Activated CD4-positive, alpha-beta T cell treated with anti-CD3 and anti-CD28 coated beads for 1 hour (primary cell): ENCODE measurements around the gene ATP1B1.
"Not testable (repeated sequence)": the region's sequence is repeated elsewhere in the genome, so short reads cannot be mapped to it uniquely, and the experiment has no call there.

ENCODE experiments used
- DNase-seq: peaks from one replicate; pipeline ENCODE4 v3.0.0-alpha.2; 2020

ATP1B1 gene

DNA sequence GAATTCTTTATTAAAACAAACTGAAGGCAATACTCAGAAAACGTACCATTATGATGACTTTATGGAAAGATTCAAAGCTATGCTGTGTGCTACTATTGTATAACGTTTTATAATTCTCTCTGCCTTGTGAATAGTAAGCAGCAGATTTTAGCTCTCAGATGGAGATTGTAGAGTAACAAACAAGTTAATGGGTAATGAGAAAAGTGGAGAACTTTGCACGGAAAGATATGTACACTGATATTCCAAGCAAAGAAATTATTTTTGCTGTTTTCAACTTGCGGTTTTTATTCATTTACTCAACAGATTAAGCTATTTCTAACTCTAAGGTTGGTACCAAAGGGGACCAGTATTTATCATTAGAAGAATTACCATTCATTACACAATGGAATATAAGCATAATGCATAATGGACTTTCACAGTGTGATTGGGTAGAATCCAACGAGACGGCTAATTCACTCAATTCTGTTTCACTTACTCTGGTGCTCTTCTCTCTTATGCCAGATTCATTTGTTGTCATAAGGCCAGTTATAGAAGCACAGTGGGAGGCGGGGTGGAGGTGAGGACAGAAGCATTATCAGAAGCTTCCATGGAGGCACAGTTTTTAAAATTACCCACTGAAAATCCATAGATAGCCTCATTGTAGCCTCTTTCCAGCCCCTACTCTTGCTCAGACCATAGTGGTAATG is 38.6 kb downstream of the ATP1B1 start:
- DNase-seq = no peak

DNA sequence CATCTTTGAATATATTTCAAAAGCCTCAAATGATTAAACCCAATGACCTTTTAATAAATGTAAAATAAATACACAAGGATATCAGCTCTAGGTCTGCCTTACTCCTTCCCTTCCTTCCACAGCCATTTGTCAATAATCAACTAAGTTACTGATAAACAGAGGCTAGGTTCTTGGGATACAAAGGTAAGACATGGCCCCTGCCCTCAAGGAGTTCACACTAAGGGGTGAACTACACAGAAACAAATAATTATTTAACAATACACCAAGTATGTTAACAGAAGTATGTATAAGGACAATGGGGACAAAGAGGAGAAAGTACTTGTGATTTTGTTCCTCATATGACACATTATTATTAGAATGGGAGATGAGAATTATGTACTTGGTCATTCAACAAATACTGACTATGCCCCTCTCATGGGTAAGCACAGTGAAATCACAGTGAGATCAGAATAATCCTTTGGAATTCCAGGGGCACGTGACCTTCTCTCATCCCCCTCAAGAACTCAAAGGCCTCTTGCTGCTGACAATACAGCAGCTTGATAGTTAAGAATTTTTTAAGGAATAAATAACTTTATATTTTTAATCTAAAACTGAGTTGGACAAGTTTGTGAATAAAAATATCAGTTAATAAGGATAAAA is 40.2 kb downstream of the ATP1B1 start:
- no peak for DNase-seq

DNA sequence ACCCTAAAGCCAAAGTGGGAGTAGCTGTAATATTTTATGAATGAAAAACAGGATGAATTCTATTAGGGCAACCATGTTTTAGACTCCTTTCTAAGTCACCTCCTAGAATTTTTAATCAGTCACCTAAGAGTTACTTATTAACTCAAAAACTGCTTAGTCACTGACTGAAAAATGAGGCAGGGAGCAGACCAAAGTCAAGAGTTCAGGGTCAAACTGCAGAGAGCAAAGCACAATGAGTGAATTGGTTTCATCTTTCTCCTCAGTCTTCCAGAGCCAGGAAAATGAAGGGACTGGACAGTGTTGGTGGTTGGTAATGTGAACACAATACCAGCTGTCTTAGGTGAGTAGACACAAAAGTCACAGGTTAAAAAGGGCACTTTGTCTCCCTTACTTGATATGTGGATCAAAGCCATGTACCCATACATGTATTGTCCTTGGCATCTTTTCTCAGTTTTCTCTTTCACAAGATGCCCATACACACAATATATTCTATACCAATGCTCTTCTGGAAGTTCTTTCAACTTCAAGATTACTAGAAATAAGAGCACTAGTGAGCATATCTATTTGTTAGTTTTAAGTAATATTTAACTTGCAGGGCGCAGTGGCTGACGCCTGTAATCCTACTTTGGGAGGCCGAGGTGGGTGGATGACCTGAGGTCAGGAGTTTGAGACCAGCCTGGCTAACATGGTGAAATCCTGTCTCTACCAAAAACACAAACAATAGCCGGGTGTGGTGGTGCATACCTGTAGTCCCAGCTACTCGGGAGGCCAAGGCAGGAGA is 42.2 kb downstream of the ATP1B1 start:
- DNase-seq = no peak

DNA sequence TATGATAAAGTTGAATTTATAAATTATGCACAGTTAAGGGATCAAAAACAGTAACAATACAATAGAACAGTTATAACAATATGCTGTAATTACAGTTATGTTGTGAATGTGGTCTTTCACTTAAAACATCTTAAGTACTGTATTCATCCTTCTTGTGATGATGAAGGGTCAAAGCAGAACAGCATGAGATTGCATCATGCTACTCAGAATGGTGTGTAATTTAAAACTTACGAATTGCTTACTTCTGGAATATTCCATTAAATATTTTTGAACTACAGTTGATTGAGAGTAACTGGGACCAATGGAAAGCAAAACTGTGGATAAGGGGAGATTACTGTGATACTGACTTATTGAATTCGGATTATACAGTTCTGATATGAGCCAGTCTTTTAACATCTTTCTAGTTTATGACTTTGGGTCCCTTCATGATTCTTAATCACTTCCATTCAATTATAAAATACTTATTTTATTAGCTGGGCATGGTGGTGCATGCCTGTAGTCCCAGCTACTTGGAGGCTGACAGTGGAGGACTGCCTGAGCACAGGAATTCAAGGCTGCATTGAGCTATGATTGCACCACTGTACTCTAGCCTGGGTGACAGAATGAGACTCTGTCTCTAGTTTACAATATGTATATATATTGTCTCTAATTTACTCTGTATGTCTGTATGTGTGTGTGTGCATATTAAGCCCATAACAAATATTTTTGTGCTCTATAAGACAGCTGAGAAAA is 43.2 kb downstream of the ATP1B1 start:
- DNase-seq = no peak

DNA sequence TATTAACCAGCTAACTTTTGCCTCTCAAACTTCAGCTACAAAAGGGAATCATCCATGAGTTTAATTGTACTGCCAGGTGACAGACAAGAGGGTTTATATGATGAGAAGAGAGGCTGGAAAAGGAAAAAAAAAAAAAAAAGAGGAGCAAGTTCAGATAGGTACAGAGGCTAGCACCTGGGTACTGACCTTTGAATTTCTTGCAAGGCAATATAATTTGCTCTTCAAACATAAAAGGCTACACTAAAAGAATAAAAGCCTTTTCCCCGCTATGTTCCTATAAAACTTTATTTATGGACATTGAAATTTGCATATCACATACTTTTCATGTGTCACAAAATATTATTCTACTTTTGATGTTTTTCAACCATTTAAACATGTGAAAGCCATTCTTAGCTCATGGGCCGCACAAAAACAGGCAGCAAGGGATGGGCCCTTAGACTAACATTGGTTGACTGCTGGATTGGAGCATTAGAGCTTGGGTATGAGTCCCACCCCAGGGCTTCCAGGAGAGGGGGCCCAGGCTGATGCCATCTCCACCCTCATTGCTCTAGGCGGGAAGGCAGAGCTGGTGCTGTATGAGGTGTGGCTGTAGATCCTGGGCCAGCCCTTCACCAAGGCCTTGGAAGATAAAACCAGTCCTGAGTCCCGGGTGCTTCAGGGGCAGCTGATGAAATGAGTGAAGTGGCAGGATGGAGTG is 44.3 kb downstream of the ATP1B1 start:
- DNase-seq = no peak

DNA sequence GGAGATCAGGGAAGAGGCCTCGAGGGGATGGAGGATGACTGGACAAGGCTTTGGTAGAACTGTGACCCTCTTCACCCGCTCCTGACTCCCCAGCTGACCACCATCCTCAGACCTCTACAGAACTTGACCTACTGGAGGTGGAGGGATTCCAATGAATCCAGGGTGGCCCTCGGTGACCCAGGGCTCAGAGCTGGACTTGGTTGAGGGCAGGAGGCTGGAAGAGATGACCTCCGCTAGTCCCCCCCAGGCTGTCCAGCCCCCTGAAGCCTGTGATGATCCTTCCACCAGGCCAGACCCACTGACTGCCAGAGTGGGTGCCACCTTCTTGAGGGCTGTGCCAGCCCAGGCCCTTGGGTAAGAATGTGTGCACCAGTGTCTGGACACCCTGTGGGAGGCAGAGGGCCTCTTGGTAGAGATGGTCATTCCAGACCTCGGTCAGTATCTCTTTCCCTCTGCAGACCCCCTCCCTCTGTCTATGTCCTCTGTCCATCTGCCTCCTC is 44.9 kb downstream of the ATP1B1 start:
- DNase-seq = no peak

DNA sequence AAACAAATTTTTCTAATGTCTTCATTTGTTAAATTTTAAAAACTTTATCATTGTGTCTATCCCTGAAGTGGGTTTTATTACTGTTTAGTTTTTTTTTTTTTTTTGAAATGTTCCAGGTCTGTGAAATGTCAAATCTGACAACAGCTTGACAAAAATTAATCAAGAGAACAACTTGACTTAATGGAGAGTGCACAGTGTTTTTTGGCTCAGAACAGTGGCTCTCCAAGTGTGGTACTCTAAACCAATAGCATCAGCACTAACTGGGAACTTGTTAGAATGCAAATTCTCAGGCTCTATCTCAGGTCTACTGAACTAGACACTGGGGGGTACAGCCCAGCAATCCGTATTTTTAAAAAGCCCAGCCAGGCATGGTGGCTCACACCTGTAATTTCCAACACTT is 49.2 kb downstream of the ATP1B1 start:
- DNase-seq = no peak

DNA sequence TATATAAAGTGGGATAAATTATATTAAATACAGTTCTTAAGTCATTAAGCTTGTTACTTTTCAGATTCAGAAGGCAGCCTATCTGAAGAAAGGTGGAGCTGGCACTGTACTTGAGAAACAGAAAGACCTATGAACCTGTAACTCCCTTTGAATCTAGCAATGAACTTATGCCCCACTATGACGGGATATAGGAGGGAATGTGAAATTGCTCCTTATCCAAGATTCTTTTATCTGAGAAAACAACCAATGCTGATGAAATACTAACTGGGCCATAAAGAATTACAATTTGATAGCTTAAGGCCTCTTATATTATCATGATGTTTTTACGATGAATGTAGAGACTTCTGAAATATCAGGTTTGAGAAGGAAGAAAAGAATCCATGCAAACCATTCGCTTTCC is 50.1 kb downstream of the ATP1B1 start:
- DNase-seq = no peak

DNA sequence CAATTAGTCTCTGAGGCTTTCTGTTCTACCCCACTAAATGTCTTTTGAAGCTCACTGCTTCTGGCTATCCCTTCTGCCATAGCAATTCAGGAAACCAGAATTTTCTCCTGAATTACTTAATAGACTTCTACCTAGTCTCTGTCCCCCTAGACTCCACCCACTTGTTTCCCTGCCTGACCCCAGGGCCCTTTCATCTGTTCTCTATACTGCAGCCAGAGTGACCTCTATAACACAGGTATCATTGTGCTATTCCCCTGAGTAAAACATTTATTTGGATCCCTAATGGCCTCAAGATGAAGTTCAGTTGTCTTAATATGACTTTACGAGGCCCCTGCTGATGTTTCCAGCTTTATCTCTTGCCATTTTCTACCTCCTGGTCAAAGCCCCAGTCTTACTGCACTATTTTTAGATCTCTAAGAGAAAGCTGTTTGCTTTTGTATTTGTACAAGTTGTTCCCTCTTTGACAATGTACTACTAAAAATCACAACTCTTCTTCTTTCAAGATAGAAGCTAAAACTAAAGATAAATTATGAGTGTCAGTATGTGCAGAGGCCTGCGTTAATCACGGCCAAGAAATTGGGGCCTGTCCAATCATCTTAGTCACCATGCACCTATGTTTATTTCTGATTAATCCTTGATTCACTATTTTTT is 54.5 kb downstream of the ATP1B1 start:
- DNase-seq = no peak

DNA sequence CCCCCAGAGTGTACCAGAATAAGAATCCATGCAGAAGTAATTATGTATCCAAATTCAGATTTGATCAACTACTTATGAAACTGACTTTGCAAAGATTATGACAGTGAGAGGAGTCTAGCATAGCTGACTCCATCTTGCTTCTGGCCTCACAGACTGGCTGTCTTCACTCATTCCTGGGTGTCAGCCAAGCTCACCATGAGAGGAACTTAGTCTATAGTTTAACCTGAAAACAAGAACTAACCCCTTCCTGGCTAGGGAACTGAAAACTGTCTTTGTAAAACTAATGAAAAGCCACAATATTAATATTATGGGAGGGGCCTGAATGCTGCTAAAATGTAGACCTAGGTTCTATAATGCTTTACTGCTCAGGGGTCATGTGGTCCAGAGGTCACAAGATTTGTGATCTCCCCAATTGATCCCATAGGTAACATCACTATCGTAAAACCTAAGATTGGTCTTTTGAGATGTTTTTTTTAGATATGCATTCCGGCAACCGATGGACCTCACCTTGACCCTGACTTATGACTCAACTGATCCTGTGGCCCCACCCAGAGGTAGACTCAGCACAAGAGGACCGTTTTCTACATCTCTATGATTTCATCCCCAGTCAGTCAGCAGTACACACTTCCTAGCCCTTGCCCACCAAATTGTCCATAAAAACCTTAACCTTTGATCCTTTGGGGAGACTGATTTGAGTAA is 55.2 kb downstream of the ATP1B1 start:
- no peak for DNase-seq

DNA sequence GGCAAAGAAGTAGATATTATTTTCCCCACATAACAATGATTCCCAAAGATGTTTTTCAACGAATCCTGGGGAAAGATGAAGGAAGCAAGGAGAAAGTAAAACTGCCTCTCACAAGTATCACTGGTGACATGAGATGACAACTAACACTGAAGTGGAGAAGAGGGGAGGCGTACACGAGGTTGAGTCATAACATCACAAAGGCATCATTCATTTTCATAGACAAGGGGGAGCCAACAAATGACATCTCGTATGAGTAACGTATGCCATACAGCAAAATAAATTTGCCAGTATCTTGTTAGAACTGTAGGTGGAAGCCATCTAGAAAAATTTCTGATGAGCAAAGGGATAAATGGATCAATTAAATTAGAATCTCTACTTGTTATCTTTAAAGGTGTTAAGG is 56.6 kb downstream of the ATP1B1 start:
- DNase-seq = no peak

DNA sequence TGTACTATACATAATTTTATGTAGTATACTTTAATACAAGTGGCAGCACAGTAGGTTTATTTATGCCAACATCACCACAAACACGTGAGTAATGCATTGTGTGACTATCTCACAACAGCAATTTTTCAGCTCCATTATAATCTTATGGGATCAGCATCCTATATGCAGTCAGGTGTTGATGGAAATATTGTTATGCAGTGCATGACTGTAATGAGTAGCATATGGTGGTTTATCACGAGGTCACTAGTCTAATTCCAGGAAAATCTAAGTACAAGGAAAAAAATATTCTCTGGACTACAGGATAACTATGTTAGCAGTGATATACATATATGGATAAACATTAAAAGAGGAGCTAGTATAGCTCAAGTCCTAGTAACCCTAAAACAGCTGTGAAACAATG is 69.0 kb downstream of the ATP1B1 start:
- no peak for DNase-seq

DNA sequence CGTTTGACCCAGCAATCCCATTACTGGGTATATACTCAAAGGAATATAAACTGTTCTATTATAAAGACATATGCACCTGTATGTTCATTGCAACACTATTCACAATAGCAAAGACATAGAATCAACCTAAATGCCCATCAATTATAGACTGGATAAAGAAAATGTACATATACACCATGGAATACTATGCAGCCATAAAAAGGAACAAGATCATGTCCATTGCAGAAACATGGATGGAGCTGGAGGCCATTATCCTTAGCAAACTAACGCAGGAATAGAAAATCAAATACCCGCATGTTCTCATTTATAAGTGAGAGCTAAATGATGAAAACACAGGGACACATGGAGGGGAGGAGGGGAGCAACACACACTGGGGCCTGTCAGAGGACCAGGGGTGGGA is 72.9 kb downstream of the ATP1B1 start:
- not testable (repeated sequence) for DNase-seq

DNA sequence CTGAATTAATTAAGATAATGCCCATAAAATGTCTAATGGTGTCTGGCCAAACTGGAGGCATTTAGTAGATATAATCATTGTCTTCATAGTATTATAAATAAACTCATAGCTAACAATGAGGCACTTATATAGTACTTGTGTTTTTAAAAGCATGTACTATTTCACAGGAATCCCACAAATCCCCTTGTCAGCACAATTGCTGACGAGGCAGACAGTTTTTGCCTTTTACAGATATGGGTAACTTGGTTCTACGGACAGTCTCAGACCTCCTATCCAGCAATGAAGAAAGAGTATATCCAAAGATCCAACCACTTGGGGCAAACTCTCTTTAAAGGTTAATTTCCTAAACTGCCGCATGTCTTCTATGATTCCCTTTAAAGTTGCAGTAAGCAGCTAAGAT is 73.7 kb downstream of the ATP1B1 start:
- DNase-seq = no peak
